ENCODE data around the gene ZNF678. TPM values are rescaled to one million over a fixed set of nuclear protein-coding genes. Genes with fewer than 3 reads are reported as not detected.
"Not testable (repeated sequence)": the region's sequence is repeated elsewhere in the genome, so short reads cannot be mapped to it uniquely, and the experiment has no call there.

Gene ZNF678
- polyA plus RNA-seq, 1 experiment: 1.2 TPM

DNA sequence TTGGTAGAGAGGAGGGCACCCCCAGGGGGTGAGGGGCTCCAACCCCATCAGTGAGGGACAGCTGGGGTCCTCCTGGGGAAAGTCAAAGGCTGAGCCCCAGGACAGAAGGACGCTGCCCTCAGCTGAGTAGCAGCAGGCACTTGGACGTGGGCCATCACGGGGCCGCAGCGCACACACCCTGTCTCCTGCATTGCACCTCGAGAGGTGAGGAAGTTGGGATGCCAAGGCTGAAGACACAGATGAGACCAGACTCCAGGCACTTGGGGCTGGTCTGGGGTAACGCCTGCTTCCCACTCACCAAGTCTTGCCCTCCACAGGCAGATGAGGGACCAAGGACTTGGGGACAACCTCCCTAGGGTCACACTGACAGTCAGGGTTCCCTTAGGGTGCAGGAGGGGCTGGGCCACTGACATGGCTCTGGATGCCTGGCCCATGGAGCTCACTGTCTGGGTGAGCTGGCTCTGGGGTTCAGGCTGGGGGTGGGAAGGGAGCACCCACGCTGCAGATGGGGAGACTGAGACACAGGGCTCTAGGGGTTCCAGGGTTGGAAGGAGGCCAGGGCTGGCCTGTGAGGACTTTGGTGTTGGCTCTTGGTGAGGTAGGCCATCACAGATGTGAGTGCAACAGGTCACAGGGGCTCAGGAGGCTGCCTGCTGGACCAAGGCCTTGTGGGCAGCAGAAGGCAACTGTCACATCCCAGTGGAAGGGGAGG is 16.6 kb upstream of the ZNF678 start:
- ChIA-PET POLR2A (no interaction called here), CTCF (interaction anchor here (1.3 kb wide), 1 partner anchor 65 kb away, joined by 3 read pairs; no protein-coding TSS in a partner anchor)

DNA sequence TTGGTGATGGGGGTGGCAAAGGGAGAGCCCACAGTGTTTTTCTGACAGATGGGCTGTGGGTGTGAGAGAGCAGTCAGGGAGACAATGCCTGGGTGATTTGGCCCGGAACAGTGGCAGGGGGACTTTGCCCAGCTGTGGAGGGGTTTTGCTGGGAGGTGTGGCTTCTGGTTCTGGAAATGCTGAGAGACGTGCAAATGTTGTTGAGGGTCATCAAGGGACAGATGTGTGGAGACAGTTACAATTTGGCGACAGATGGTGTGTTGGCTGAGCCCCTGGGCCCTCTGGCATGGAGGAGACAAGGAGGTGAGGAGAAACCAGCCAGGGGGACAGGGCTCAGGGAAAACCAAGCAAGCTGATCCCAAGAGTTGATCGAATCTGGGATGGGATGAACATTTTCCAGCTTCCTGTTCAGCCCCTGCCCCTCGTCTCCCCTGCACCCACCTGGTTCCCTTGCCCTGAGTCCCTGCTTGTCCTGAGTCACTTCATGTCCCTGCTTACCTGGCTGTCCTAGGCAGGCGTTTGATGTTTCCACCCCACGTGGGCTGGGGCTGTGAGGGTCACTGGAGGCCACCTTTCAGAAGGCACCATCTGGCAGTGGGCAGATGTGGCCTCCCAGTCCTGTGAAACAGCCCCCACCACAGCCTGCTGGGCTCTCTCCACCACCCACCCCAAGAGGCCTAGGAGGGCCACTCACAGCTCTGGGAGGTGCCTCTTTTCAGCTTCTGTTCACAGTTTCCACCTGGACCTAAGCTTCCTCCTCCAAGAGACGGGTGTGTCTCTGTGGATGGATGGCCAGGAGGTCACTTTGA is 15.8 kb upstream of the ZNF678 start:
- Histone ChIP-seq H3K4me3 (ENCODE audit: low read depth, low read length) (no peak overlapping the region), H3K36me3 (ENCODE audit: control insufficient read depth, insufficient read depth, low read length) (no peaks in the 10 kb centered on the region), H3K27me3 (ENCODE audit: control insufficient read depth, insufficient read depth, low read length) (no peaks in the 10 kb centered on the region)
- ChIA-PET CTCF (no interaction called here), POLR2A (no interaction called here)
- DNase-seq (ENCODE audit: low read depth): no peak
- TF ChIP-seq, protein P1, sequence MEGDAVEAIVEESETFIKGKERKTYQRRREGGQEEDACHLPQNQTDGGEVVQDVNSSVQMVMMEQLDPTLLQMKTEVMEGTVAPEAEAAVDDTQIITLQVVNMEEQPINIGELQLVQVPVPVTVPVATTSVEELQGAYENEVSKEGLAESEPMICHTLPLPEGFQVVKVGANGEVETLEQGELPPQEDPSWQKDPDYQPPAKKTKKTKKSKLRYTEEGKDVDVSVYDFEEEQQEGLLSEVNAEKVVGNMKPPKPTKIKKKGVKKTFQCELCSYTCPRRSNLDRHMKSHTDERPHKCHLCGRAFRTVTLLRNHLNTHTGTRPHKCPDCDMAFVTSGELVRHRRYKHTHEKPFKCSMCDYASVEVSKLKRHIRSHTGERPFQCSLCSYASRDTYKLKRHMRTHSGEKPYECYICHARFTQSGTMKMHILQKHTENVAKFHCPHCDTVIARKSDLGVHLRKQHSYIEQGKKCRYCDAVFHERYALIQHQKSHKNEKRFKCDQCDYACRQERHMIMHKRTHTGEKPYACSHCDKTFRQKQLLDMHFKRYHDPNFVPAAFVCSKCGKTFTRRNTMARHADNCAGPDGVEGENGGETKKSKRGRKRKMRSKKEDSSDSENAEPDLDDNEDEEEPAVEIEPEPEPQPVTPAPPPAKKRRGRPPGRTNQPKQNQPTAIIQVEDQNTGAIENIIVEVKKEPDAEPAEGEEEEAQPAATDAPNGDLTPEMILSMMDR (IDR thresholded peaks at IDR 0.05; ENCODE audit: insufficient read depth, low read depth, low read length): no peak

More for the DNA sequence above, 16.6 kb upstream of the ZNF678 start:
- Histone ChIP-seq H3K27me3 (ENCODE audit: control insufficient read depth, insufficient read depth, low read length) (no peaks in the 10 kb centered on the region), H3K36me3 (ENCODE audit: control insufficient read depth, insufficient read depth, low read length) (no peaks in the 10 kb centered on the region), H3K4me3 (ENCODE audit: low read depth, low read length) (no peak overlapping the region)
- TF ChIP-seq, protein P1 (IDR thresholded peaks at IDR 0.05; ENCODE audit: insufficient read depth, low read depth, low read length): no peak
- DNase-seq (ENCODE audit: low read depth): no peak

DNA sequence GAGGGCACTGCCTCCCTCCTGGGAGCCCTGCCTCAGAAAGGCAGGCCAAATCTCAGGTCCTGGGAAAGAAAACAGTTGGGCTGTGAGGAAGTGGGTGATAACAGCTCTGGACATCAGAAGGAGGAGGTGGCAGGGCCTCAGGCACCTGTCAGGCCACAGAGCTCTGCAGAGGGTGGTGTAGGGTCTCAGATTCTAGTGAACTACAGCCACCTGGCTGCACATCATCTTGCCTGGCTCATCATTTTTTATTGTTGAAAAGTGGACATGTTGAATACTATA is 15.3 kb upstream of the ZNF678 start:
- no peak for DNase-seq (ENCODE audit: low read depth)
- POLR2A ChIA-PET: no interaction called here

DNA sequence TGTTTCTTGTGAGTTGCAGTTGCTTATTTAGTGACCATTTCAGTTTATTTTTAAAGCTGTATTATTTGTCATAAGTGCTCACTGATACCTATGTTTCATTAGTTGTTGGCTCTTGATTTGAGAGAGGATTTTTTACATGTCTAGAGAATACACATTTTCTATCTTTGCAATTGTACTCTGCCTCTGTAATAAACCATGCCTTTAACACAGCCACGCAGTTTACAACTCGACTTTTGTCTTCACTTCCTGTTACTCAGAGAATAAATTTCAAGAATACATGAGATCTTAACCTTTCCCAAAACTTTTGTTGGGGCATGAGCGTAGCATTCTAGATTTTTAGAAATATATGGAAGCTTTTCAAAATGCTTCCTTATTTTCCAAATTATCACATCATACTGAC is 14.9 kb upstream of the ZNF678 start:
- POLR2A ChIA-PET: no interaction called here
- Histone ChIP-seq H3K4me3 (ENCODE audit: low read depth, low read length) (no peak overlapping the region), H3K36me3 (ENCODE audit: control insufficient read depth, insufficient read depth, low read length) (no peaks in the 10 kb centered on the region), H3K27me3 (ENCODE audit: control insufficient read depth, insufficient read depth, low read length) (no peaks in the 10 kb centered on the region)
- TF ChIP-seq, protein P1 (IDR thresholded peaks at IDR 0.05; ENCODE audit: insufficient read depth, low read depth, low read length): no peak
- CTCF ChIA-PET: no interaction called here
- no peak for DNase-seq (ENCODE audit: low read depth)

More for the DNA sequence above, 15.3 kb upstream of the ZNF678 start:
- no peaks in the 10 kb centered on the region for H3K27me3 ChIP-seq (ENCODE audit: control insufficient read depth, insufficient read depth, low read length)
- CTCF ChIA-PET: no interaction called here
- TF ChIP-seq, protein P1 (IDR thresholded peaks at IDR 0.05; ENCODE audit: insufficient read depth, low read depth, low read length): no peak
- H3K4me3 ChIP-seq (ENCODE audit: low read depth, low read length): no peak overlapping the region
- H3K36me3 ChIP-seq (ENCODE audit: control insufficient read depth, insufficient read depth, low read length): no peaks in the 10 kb centered on the region

DNA sequence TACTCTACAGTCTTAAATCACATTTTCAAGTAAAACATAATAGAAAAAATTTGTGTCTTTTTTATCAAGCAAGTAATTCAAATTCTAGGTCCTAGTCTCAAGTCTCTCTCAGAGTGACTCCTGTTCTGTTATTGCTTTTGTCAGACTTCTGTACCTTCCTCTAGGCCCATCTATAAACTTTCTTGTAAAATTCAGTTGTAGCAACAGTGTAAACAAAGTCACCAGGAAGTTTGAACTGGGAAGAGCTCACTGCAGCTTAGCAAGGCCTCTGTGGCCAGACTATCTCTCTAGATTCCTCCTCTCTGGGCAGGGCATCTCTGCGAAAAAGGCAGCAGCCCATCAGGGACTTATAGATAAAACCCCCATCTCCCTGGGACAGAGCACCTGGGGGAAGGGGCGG is 13.5 kb upstream of the ZNF678 start:
- ChIA-PET CTCF (no interaction called here), POLR2A (no interaction called here)
- Histone ChIP-seq H3K36me3 (ENCODE audit: control insufficient read depth, insufficient read depth, low read length) (no peaks in the 10 kb centered on the region), H3K27me3 (ENCODE audit: control insufficient read depth, insufficient read depth, low read length) (no peaks in the 10 kb centered on the region), H3K4me3 (ENCODE audit: low read depth, low read length) (no peak overlapping the region)
- TF ChIP-seq, protein P1 (IDR thresholded peaks at IDR 0.05; ENCODE audit: insufficient read depth, low read depth, low read length): no peak
- no peak for DNase-seq (ENCODE audit: low read depth)

DNA sequence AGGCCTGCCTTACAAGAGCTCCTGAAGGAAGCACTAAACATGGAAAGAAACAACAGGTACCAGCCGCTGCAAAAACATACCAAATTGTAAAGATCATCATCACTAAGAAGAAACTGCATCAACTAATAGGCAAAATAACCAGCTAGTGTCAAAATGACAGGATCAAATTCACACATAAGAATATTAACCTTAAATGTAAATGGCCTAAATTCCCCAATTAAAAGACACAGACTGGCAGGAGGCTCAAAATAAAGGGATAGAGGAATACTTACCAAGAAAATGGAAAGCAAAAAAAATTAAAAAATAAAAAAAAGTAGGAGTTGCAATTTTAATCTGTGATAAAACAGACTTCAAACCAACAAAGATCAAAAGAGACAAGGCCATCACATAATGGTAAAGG is 11.5 kb upstream of the ZNF678 start:
- H3K4me3 ChIP-seq (ENCODE audit: low read depth, low read length); DNase-seq (ENCODE audit: low read depth); H3K36me3 ChIP-seq (ENCODE audit: control insufficient read depth, insufficient read depth, low read length); H3K27me3 ChIP-seq (ENCODE audit: control insufficient read depth, insufficient read depth, low read length); POLR2A ChIA-PET: not testable (repeated sequence)
- CTCF ChIA-PET: interaction anchor here (1.1 kb wide), 1 partner anchor 11 kb away, joined by 3 read pairs; no protein-coding TSS in a partner anchor
